DND-41 (cell line): ENCODE data around the gene OR2H2.

Experiments
- ATAC-seq: fragments of 200-7000 bp; cut with Tn5 transposase; 3 replicates; pipeline ENCODE4 v1.9.1; 2021; ENCODE audit warnings: low read depth; ENCODE audit not compliant: insufficient read depth
- DNase-seq: peaks from one replicate; pipeline ENCODE4 v3.0.0-alpha.2; 2020
- H2AFZ ChIP-seq: 2 replicates; pipeline ENCODE4 v1.6.0; 2012; ENCODE audit warnings: low read depth, low read length
- H3K27ac ChIP-seq: 2 replicates; pipeline ENCODE4 v1.5.1; 2012; ENCODE audit warnings: low read length, inconsistent platforms
- H3K27me3 ChIP-seq: fragments of 200-600 bp; sonication (generic); 2 replicates; pipeline ENCODE4 v1.6.0; 2012; ENCODE audit warnings: low read length, mild to moderate bottlenecking, inconsistent platforms; ENCODE audit not compliant: insufficient read depth, poor library complexity
- H3K36me3 ChIP-seq: 2 replicates; pipeline ENCODE4 v1.5.1; 2012; ENCODE audit warnings: low read length, inconsistent platforms; ENCODE audit not compliant: insufficient read depth
- H3K4me1 ChIP-seq: 2 replicates; pipeline ENCODE4 v1.5.1; 2012; ENCODE audit warnings: mild to moderate bottlenecking, low read length; ENCODE audit not compliant: insufficient read depth
- H3K4me2 ChIP-seq: 2 replicates; pipeline ENCODE4 v1.6.0; 2012; ENCODE audit warnings: mild to moderate bottlenecking, moderate library complexity, low read length, inconsistent platforms; ENCODE audit not compliant: insufficient read depth
- H3K4me3 ChIP-seq, 2 experiments: fragments of 200-600 bp in 1 of 2; shearing (Covaris generic) in 1 of 2; 2 replicates each; pipeline ENCODE4 v1.5.1; 2012 to 2016; ENCODE audit warnings: inconsistent platforms in 2 of 2, low read length in 2 of 2, mild to moderate bottlenecking in 2 of 2, low read depth in 1 of 2, moderate library complexity in 1 of 2
- H3K79me2 ChIP-seq: 2 replicates; pipeline ENCODE4 v1.6.0; 2012; ENCODE audit warnings: low read length, inconsistent platforms; ENCODE audit not compliant: insufficient read depth
- H3K9ac ChIP-seq: 2 replicates; pipeline ENCODE4 v1.6.0; 2012; ENCODE audit warnings: low read depth, mild to moderate bottlenecking, inconsistent platforms, low read length, moderate library complexity
- H3K9me3 ChIP-seq: 2 replicates; pipeline ENCODE4 v1.5.1; 2012; ENCODE audit warnings: low read length, moderate library complexity, mild to moderate bottlenecking, inconsistent platforms; ENCODE audit not compliant: insufficient read depth, severe bottlenecking
- H4K20me1 ChIP-seq: 2 replicates; pipeline ENCODE4 v1.6.0; 2012; ENCODE audit warnings: low read length; ENCODE audit not compliant: insufficient read depth
- CTCF ChIP-seq: IDR thresholded peaks from 2 replicates; pipeline ENCODE4 v1.5.1; 2012; ENCODE audit warnings: borderline replicate concordance, low read length, moderate library complexity, mild to moderate bottlenecking; ENCODE audit not compliant: poor library complexity, severe bottlenecking; ENCODE audit errors: extremely low read depth
- EZH2 ChIP-seq: IDR thresholded peaks from 3 replicates; pipeline ENCODE4 v1.6.1; 2012; ENCODE audit warnings: borderline replicate concordance, low read depth, mild to moderate bottlenecking, moderate library complexity, low read length, inconsistent platforms; ENCODE audit not compliant: severe bottlenecking

The OR2H2 gene

DNA sequence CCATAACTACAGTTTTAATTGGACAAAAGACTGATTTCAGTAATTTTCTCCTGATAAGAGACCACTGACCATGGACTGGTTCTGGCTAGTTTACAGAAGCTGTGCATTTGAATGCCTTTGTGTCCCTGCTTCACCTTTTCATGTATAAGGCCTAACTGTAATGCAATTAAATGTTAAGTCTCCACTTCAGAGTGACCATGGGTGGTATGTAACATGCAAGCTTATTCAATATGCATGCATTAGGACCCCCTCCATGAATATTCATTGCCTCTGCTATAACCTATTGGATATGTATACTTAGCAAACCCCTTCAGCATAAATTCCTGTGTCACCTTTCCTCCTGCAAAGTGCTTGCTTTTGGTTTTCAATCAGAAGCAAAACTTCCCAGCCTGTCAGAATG lies 27.6 kb upstream of the OR2H2 start:
- Histone ChIP-seq H3K4me1 (no peaks in the 10 kb centered on the region), H3K27me3 (peaks cover 4% of the 10 kb centered on the region), H3K9ac (no peak overlapping the region), H3K27ac (no peak overlapping the region), H3K4me3 (no peak overlapping the region), H2AFZ (no peak overlapping the region), H3K9me3 (no peaks in the 10 kb centered on the region), H4K20me1 (no peaks in the 10 kb centered on the region), H3K4me2 (no peak overlapping the region), H3K36me3 (no peaks in the 10 kb centered on the region), H3K79me2 (no peaks in the 10 kb centered on the region)
- DNase-seq = no peak
- ATAC-seq = no peak
- TF ChIP-seq CTCF (no peak), EZH2 (no peak)

DNA sequence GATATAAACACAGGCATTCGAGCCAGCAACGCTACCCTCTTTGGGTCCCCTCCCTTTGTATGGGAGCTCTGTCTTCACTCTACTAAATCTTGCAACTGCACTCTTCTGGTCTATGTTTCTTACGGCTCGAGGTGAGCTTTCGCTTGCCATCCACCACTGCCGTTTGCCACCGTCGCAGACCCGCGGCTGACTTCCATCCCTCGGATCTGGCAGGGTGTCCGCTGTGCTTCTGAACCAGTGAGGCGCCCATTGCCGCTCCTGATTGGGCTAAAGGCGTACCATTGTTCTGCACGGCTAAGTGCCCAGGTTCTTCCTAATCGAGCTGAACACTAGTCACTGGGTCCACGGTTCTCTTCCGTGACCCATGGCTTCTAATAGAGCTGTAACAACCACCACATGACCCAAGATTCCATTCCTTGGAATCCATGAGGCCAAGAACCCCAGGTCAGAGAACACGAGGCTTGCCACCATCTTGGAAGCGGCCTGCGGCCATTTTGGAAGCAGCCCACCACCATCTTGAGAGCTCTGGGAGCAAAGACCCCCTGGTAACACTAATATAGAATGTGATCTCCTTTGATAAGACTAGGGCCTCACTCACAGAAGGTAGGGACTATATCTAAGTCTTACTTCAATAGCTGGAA lies 26.4 kb upstream of the OR2H2 start:
- no peak for DNase-seq
- Histone ChIP-seq H3K9ac (no peak overlapping the region), H3K4me1 (no peaks in the 10 kb centered on the region), H3K9me3 (no peaks in the 10 kb centered on the region), H4K20me1 (no peaks in the 10 kb centered on the region), H3K36me3 (no peaks in the 10 kb centered on the region), H3K79me2 (no peaks in the 10 kb centered on the region), H3K4me2 (no peak overlapping the region), H2AFZ (no peak overlapping the region), H3K27me3 (peaks cover 4% of the 10 kb centered on the region), H3K27ac (no peak overlapping the region), H3K4me3 (no peak overlapping the region)
- no peak for ATAC-seq
- TF ChIP-seq EZH2 (no peak), CTCF (no peak)

DNA sequence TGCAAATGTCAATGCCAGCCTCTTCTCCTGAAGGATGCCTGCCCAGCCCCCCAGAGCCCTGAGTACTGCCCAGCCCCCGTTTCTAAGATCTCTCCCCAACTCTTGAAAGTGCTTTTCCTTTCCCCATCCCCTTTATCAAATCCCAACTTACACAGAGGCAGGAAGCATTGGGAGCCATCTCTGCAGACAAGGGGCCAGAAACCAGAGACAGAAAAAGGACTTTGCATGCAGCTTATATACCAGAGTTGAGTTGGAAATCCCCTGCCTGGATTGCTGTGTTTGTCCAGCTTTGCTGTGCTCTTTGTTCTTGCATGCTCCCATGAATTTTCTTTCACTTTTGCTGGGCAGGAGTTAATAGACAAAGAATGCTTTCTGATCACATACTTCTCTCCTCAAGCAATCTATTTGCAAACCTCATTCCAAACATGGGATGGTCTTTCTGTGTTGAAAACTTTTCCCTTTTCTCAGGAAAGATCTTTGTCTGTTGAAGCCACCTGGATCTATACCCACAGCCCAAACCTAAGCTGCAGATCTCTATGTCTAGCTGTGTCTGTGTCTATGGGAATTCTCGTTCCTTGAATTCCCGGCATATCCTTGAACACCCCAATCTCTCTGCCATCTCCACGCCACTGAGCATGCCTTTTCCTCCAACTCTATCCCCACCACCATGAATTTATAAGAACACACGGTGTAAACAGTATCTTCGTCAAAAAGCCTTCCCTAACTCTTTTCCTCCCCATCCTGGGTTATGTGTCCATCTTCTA lies 25.2 kb upstream of the OR2H2 start, which contains the start of gene UBD:
Gene UBD, minus strand, starts transcription at position 209 of the 764 bp plus-strand sequence. Its CDS starts 31 bp downstream, at position 178.
- Histone ChIP-seq H3K9me3 (no peaks in the 10 kb centered on the region), H3K36me3 (no peaks in the 10 kb centered on the region), H2AFZ (no peak within 1 kb of the TSS), H3K4me2 (no peak within 1 kb of the TSS), H3K4me1 (no peaks in the 10 kb centered on the region), H3K79me2 (no peaks in the 10 kb centered on the region), H3K9ac (no peak within 1 kb of the TSS), H4K20me1 (no peaks in the 10 kb centered on the region), H3K4me3 (no peak within 1 kb of the TSS), H3K27me3 (peaks cover 4% of the 10 kb centered on the region), H3K27ac (no peak within 1 kb of the TSS)
- DNase-seq (no peak), ATAC-seq (no peak)
- TF ChIP-seq EZH2 (no peak), CTCF (no peak)
